HG03095 (cell line): ENCODE data around the gene PRPF6.

Source experiments
- ATAC-seq: cut with Tn5 transposase; IDR thresholded peaks from one replicate; pipeline ENCODE4 v1.9.1; 2021; ENCODE audit warnings: moderate library complexity; ENCODE audit not compliant: unreplicated experiment

The PRPF6 gene

GRCh38 chr20:63945921-63946920 lies 34.7 kb upstream of the PRPF6 start:
- ATAC-seq = no peak

GRCh38 chr20:63946986-63947637 lies 33.8 kb upstream of the PRPF6 start:
- ATAC-seq = no peak

- ATAC-seq = no peak
Measured at GRCh38 chr20:63947638-63948456, 33.1 kb upstream of the PRPF6 start.

- no peak for ATAC-seq
Measured at GRCh38 chr20:63950701-63951397, 30.1 kb upstream of the PRPF6 start.

GRCh38 chr20:63951398-63952209 lies 29.3 kb upstream of the PRPF6 start:
- no peak for ATAC-seq

- no peak for ATAC-seq
Measured at GRCh38 chr20:63952210-63952535, 28.8 kb upstream of the PRPF6 start.

GRCh38 chr20:63952769-63953168 lies 28.2 kb upstream of the PRPF6 start:
- no peak for ATAC-seq

- no peak for ATAC-seq
Measured at GRCh38 chr20:63953764-63954429, 27.0 kb upstream of the PRPF6 start.

GRCh38 chr20:63955281-63955826 lies 25.6 kb upstream of the PRPF6 start:
- peak; percentile 24 for ATAC-seq

- ATAC-seq = peak; percentile 62
Measured at GRCh38 chr20:63955827-63956663, 24.9 kb upstream of the PRPF6 start, which contains the start of gene UCKL1. TSS of gene UCKL1 (minus strand) at chr20:63956416. CDS start at chr20:63956372, 44 bp downstream.

GRCh38 chr20:63956664-63957003 lies 24.3 kb upstream of the PRPF6 start:
- ATAC-seq = peak; percentile 4

- no peak for ATAC-seq
Measured at GRCh38 chr20:63957004-63957689, 23.8 kb upstream of the PRPF6 start.

GRCh38 chr20:63957690-63958441 lies 23.1 kb upstream of the PRPF6 start:
- ATAC-seq = no peak

GRCh38 chr20:63958471-63958870 lies 22.5 kb upstream of the PRPF6 start:
- ATAC-seq = no peak

GRCh38 chr20:63958964-63959698 lies 21.8 kb upstream of the PRPF6 start:
- ATAC-seq = no peak

GRCh38 chr20:63959699-63960075 lies 21.2 kb upstream of the PRPF6 start:
- ATAC-seq = no peak
